ENCODE data around the gene RALGPS1.

DNA sequence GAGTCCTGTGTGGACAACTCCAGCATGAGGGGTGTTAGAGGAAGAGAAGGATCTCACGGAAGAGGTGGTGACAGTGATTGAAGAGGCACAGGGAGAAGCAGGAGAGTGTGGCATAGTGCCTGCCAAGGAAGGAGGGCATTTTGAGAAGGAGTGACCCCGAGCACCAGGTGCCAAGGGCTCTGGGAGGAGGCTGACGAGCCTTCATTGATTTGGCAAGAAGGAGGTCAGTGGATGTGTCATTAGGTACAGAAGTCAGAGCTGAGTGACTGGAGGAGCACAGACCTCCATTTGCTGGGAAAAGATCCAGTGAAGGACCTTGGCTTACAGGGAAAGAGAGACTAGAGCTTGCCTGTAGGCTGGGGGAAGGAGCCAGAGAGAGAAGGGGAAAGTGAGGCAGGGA, 278.2 kb downstream of the RALGPS1 start:
- TF ChIP-seq, protein P1, sequence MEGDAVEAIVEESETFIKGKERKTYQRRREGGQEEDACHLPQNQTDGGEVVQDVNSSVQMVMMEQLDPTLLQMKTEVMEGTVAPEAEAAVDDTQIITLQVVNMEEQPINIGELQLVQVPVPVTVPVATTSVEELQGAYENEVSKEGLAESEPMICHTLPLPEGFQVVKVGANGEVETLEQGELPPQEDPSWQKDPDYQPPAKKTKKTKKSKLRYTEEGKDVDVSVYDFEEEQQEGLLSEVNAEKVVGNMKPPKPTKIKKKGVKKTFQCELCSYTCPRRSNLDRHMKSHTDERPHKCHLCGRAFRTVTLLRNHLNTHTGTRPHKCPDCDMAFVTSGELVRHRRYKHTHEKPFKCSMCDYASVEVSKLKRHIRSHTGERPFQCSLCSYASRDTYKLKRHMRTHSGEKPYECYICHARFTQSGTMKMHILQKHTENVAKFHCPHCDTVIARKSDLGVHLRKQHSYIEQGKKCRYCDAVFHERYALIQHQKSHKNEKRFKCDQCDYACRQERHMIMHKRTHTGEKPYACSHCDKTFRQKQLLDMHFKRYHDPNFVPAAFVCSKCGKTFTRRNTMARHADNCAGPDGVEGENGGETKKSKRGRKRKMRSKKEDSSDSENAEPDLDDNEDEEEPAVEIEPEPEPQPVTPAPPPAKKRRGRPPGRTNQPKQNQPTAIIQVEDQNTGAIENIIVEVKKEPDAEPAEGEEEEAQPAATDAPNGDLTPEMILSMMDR (IDR thresholded peaks at IDR 0.05) = no peak
- TF ChIP-seq POLR2A (IDR thresholded peaks at IDR 0.05) = no peak
